HG02571 (cell line): Measurements from ENCODE around the gene TEKTIP1.
"Not testable (repeated sequence)": the region's sequence is repeated elsewhere in the genome, so short reads cannot be mapped to it uniquely, and the experiment has no call there.

Experiments used
- ATAC-seq: cut with Tn5 transposase; IDR thresholded peaks from one replicate; pipeline ENCODE4 v1.9.1; 2021; ENCODE audit warnings: mild to moderate bottlenecking, moderate library complexity; ENCODE audit not compliant: unreplicated experiment

The TEKTIP1 gene

GRCh38 chr19:3507371-3508120 lies 31.4 kb upstream of the TEKTIP1 start:
- no peak for ATAC-seq

GRCh38 chr19:3508121-3508661 lies 30.8 kb upstream of the TEKTIP1 start:
- not testable (repeated sequence) for ATAC-seq

DNA sequence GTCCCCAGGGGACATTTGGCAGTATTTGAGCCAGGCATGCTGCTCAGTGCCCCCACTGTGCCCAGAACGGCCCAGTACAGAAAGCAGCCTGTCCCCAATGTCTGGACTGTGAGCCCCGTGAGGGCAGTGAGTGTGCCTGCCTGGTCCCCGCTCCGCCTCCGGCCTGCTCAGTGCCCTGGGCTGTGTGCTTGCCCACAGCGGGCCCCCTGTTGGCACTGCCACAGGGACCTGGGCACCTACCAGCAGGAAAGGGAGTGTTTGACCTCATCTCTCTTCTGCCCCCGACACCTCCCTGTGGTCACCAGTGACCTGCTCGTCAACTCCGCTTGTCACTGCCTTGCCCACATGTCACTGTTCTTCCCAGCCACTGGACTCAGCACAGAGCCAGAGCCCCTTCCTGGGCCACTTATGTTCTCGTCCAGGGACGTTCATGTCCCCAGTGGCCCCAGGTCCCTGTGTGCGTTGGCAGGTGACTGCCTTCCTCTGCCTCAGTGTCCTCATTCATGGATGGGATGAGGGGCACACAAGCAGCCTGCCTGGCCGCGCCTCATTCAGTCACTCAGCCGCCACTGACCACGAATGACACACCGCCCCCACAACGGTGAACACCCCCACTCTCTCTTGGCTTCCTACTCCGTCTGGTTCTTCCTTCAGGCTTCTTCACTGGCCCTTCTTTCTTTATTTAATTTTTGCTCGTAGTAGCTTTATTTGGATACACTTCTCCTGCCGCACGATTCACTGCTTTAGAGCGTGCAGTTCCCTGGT lies 30.0 kb upstream of the TEKTIP1 start:
- ATAC-seq = no peak

DNA sequence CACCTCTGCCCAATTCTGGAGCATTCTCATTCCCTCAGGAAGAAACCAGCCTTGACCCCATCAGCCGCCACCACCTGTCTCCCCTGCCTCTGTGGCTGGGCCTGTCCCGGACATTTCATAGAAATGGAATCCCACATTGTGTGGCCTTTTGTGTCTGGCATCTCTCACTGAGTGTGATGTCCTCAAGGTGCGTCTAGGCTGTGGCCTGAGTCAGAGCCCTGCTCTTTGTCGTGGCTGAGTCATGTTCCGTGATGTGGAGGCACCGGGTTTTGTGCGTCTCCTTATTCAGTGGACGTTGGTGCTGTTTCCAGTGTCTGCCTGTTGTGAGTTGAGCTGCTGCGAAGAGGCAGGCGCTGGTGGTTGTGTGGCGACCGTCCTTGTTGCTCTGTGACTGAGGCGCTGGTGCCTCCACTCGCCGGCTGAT lies 29.4 kb upstream of the TEKTIP1 start:
- no peak for ATAC-seq

GRCh38 chr19:3510727-3511126 lies 28.2 kb upstream of the TEKTIP1 start:
- ATAC-seq = no peak

- ATAC-seq = no peak
Observed at GRCh38 chr19:3511506-3512251, 27.3 kb upstream of the TEKTIP1 start.

- ATAC-seq = no peak
Observed at GRCh38 chr19:3512562-3513228, 26.3 kb upstream of the TEKTIP1 start.

DNA sequence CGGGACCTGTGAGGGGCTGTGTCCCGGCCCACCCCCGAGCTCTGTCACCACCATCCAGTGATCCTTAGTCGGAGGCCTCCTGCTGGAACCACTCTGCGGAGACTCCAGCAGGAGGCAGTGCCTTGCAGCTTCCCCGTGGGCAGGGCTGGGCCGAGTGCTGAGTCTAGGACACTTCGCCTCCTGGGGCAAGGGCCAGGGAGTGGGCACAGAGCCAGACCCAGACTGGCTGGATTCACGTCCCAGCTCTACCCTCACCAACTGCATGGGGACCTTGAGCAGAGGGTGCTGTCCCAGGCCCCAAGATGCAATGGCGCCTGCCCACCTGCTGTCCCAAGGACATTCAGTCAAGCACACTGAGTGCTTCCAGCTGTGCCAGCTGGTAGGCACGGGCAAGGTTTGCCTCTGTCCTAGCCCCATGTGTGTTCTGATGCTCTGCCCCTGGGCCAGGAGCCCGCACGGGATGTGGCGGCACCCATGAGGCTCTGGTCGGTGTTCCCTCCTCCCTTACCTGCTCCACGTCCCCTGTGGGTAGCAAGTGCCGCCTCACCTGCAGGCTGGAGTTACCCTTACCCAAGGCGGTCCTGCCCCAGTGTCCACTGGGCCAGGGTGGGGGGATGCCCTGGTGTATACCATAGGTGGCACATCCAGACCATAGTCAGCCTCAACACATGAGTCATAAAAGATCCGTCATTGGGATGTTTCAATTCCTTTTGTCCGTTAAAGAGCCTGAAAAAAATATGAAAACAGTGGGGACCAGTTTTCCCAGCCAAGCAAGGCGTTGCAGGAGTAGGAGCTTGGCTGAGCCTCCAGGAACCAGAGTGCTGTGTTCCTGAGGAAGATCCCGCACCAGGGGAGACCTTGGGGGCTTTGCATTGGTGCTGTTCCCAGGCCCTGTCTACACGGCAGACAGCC lies 25.5 kb upstream of the TEKTIP1 start:
- ATAC-seq = no peak

GRCh38 chr19:3514930-3515329 lies 24.0 kb upstream of the TEKTIP1 start:
- ATAC-seq = no peak

- no peak for ATAC-seq
Observed at GRCh38 chr19:3515891-3516422, 23.0 kb upstream of the TEKTIP1 start.

DNA sequence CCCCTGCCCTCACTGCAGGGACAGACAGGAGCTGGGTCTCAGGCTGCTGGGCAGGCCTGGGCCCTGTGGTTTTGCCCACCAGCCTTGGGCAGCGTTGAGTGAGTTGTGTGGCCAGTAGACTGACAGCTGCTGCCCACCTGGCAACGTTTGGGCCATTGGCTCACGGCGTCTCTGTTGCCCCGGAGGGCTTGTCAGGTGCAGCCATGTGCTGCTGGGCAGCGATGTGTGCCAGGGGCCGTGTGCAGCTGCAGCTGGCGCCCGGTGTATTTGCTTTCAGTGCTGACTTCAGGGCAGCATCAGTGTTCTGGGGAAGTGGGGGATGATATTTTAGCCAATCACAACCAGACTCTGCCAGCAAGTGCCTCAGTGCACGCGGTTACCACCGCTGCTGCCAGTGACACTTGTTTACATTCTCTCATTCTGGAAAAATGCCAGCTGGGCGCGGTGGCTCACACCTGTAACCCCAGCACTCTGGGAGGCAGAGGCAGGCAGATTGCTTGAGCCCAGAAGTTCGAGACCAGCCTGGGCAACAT lies 22.2 kb upstream of the TEKTIP1 start:
- ATAC-seq = no peak

DNA sequence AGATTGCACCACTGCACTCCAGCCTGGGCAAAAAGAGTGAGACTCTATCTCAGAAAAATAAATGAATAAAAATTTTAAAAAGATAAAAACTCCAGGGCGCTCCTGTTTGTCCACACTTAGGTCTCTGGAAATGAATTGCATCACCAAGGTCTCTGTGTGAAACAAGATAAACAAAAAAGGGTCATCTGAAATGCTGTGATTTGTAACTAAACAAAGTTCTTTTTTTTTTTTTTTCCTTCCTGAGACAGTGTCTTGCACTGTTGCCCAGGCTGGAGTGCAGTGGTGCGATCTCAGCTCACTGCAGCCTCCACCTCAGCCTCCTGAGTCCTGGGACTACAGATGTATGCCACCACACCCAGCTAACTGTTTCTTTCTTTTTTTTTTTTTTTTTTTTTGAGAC lies 21.3 kb upstream of the TEKTIP1 start:
- ATAC-seq = no peak

- ATAC-seq = no peak
Observed at GRCh38 chr19:3518255-3518654, 20.7 kb upstream of the TEKTIP1 start.

- no peak for ATAC-seq
Observed at GRCh38 chr19:3518659-3519058, 20.3 kb upstream of the TEKTIP1 start.

DNA sequence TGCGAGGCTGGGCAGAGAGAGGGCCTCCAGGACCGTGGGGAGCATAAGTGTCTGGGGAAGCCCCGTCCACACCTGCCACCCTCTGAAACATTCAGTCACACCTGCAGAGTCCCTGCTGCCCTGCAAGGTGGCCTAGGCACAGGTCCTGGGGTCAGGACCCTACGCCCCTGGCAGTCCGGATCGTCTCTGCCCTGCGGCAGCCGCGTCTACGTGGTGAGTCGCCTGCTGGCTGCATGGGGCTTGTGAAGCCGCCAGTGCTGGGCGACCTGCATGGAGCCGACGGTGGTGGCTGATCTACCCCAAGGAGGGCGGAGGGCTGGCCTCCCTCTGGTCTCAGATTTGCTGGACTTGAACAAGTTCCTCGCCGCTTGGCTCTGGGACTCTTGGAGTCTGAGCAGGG lies 19.8 kb upstream of the TEKTIP1 start:
- ATAC-seq = no peak

DNA sequence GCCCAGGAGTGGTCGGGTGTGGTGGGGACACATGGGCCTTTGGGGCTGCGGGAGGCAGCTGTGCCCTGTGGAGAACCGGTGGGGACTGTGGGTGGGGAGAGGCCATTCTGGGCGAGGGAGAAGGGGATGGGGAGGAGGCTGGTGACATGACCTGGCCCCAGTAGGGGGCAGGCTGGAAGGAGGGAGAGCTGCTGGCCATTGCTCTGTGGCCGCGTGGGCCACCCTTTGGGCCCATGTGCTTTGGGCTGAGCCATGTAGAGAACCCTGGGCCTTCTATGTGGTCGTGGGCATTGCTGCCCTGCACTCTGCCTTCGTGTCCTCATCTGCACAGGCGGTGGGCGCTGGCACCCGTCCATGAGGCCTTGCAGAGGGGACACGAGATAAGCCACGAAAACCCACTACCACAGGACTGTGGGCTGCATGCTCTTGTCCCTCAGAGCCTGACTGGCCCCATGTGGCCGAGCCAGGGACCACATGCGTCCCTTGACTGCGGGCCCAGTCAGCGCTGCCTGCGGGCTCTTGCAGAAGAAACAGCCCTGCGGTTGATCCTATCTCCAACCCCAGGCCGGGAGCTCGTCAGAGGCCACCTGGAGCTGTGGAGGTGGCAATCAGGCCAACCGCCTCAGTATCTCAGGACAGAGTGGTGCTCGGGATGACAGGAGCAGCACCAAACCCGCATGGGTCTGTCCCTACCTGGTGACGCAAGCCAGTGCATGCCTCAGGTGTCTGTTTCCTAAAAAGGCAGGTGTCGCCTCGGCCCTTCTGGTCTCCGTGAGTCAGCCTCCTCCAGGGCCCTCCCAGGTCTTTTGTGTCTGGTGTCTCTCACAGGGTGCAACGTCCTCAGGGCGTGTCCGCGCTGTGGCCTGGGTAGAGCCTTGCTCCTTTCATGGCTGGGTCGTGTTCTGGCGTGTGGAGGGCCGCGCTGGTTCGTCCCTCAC lies 18.5 kb upstream of the TEKTIP1 start:
- no peak for ATAC-seq

- ATAC-seq = no peak
Observed at GRCh38 chr19:3521104-3521445, 17.9 kb upstream of the TEKTIP1 start.
